Sigmoid colon (tissue), 7 donors: ENCODE data around the gene XYLT1. TPM values are rescaled to one million over a fixed set of nuclear protein-coding genes. Genes with fewer than 3 reads are reported as not detected.

ENCODE experiments used
- DNase-seq: peaks from one replicate; pipeline ENCODE4 v3.0.0-alpha.2; 2019
- H3K27ac ChIP-seq, 4 donors: fragments of 200-600 bp; sonication (generic); one replicate each; pipeline ENCODE4 v1.5.1; 2016 to 2019; ENCODE audit warnings: mild to moderate bottlenecking in 1 of 4
- H3K27me3 ChIP-seq, 3 donors: fragments of 200-600 bp; sonication (generic); one replicate each; pipeline ENCODE4 v1.5.1; 2019; ENCODE audit warnings: mild to moderate bottlenecking in 1 of 3
- H3K36me3 ChIP-seq, 4 donors: fragments of 200-600 bp; sonication (generic); one replicate each; pipeline ENCODE4 v1.5.1; 2016 to 2019
- H3K4me1 ChIP-seq, 4 donors: fragments of 200-600 bp; sonication (generic); one replicate each; pipeline ENCODE4 v1.5.1; 2017 to 2019
- H3K4me3 ChIP-seq, 4 donors: fragments of 200-600 bp; sonication (generic); one replicate each; pipeline ENCODE4 v1.5.1; 2017 to 2019; ENCODE audit warnings: mild to moderate bottlenecking in 2 of 4, moderate library complexity in 1 of 4
- H3K9me3 ChIP-seq, 4 donors: fragments of 200-600 bp in 3 of 4; sonication (generic) in 3 of 4; one replicate each; pipeline versions ENCODE4 v1.5.1 to v1.6.1; 2013 to 2019
- EP300 ChIP-seq, 4 donors: sonication (generic); formaldehyde crosslinking; IDR thresholded peaks; one replicate each; pipeline ENCODE4 v1.6.1; 2017; ENCODE audit warnings: antibody characterized with exemption in 4 of 4
- POLR2A ChIP-seq, 2 donors: fragments of 450-650 bp; IDR thresholded peaks; one replicate each; pipeline ENCODE4 v1.6.1; 2016; ENCODE audit warnings: antibody characterized with exemption in 2 of 2, mild to moderate bottlenecking in 2 of 2, moderate library complexity in 2 of 2
- POLR2AphosphoS5 ChIP-seq, 4 donors: sonication (generic); formaldehyde crosslinking; IDR thresholded peaks; one replicate each; pipeline ENCODE4 v1.6.1; 2017; ENCODE audit warnings: antibody characterized with exemption in 4 of 4
- WGBS, 2 donors: extraction: QIAGEN DNeasy Blood & Tissue Kit; methylation state at CpG; one replicate each; pipeline ENCODE4 v1.1.7; 2013; 5-methylcytosine and 5-hydroxymethylcytosine counted together
- intact Hi-C: fragments of 100-400 bp; cut with DNase I; formaldehyde crosslinking; loops from one replicate; pipeline ENCODE4 v1.15.1; 2023
- polyA plus RNA-seq, 3 donors: library from polyadenylated mRNA; stranded (reverse); fragments of 200-250 nt; gene quantifications; one replicate each; pipeline ENCODE4 v1.2.3, GENCODE V29; 2013
- total RNA-seq, 4 donors: library from RNA; depleted of rRNA; stranded (reverse); fragments of >200 nt; gene quantifications; one replicate each; pipeline ENCODE4 v1.1.0, GENCODE V29; 2016
- TF ChIP-seq, protein P1 (sequence below), 4 experiments: fragments of 450-650 bp in 3 of 4; fragments of 200-600 bp in 1 of 4; IDR thresholded peaks; one replicate each; pipeline ENCODE4 v1.5.1; 2016 to 2019; ENCODE audit warnings: antibody characterized with exemption in 4 of 4, mild to moderate bottlenecking in 3 of 4, moderate library complexity in 2 of 4
- donor health status: healthy with polysubstance abuse.
- donor health status: Bipolar disorder and iron deficiency.
- donor health status: healthy.

XYLT1 gene
- total and polyA plus RNA-seq, 7 donors = 0.60 to 33.2 (median 23.0) TPM

DNA sequence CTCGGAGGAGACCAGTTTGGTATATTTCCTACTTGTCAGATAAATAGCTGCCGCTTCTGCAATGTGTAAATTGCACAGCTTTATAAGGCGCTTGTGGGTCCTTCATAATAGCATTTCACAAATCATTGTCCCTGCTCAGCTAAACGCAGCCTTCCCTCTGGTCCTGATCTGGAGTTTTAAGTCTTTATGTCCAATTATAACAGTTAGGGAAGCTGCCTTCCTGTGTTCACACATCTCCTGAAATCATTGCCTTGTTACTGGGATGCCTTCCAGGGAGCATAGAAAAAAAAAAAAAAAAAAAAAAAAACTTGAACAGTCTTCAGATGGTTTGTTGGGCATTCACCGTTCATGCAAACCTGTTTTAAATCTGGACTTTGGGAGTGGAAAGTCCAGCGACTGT, 342.0 kb downstream of the XYLT1 start:
- TF ChIP-seq POLR2A (IDR thresholded peaks at IDR 0.05) = no peak
- no peak for TF ChIP-seq POLR2AphosphoS5 (IDR thresholded peaks at IDR 0.05)
- no peak for TF ChIP-seq EP300 (IDR thresholded peaks at IDR 0.05)
- TF ChIP-seq, protein P1, sequence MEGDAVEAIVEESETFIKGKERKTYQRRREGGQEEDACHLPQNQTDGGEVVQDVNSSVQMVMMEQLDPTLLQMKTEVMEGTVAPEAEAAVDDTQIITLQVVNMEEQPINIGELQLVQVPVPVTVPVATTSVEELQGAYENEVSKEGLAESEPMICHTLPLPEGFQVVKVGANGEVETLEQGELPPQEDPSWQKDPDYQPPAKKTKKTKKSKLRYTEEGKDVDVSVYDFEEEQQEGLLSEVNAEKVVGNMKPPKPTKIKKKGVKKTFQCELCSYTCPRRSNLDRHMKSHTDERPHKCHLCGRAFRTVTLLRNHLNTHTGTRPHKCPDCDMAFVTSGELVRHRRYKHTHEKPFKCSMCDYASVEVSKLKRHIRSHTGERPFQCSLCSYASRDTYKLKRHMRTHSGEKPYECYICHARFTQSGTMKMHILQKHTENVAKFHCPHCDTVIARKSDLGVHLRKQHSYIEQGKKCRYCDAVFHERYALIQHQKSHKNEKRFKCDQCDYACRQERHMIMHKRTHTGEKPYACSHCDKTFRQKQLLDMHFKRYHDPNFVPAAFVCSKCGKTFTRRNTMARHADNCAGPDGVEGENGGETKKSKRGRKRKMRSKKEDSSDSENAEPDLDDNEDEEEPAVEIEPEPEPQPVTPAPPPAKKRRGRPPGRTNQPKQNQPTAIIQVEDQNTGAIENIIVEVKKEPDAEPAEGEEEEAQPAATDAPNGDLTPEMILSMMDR (IDR thresholded peaks at IDR 0.05) = no peak
- Histone ChIP-seq H3K4me1 (no peaks in the 10 kb centered on the region), H3K4me3 (no peak overlapping the region), H3K27ac (no peak overlapping the region), H3K36me3 (peaks cover 4 to 78% (median 28%) of the 10 kb centered on the region in 4 donors), H3K27me3 (no peaks in the 10 kb centered on the region), H3K9me3 (no peaks in the 10 kb centered on the region)
- WGBS, 2 donors = 91 to 94% methylated on average over 6 of the region's 6 CpGs
- intact Hi-C loops = no loop called here
- DNase-seq = no peak

DNA sequence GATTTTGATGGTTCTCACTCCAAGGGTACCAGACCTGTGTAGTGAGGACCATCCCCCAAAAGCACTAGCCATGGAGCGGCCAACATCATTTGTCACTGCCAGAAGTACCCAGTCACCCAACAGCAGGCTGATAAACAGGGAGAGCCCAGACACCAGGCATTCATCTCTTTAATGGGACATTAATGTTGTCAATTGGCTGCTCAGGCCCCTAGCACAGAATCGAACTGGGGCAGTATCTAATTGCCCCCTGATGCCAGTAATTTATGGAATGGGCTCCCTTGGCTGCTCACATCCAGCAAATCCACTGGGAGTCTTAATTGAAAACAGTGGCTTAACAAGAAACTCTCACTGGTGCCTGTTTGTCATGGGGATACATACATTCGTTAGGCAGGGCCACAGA, 344.6 kb downstream of the XYLT1 start:
- H3K27me3 ChIP-seq = no peaks in the 10 kb centered on the region
- peaks cover 4 to 60% (median 22%) of the 10 kb centered on the region in 4 donors for H3K36me3 ChIP-seq
- TF ChIP-seq POLR2A (IDR thresholded peaks at IDR 0.05) (no peak), POLR2AphosphoS5 (IDR thresholded peaks at IDR 0.05) (no peak), EP300 (IDR thresholded peaks at IDR 0.05) (no peak)
- TF ChIP-seq, protein P1 (IDR thresholded peaks at IDR 0.05) = no peak
- no peak for DNase-seq
- no peaks in the 10 kb centered on the region for H3K9me3 ChIP-seq
- no peak overlapping the region for H3K4me3 ChIP-seq
- intact Hi-C loops = no loop called here
- H3K4me1 ChIP-seq = no peaks in the 10 kb centered on the region
- 58 to 63% methylated on average over 3 of the region's 3 CpGs for WGBS, 2 donors
- no peak overlapping the region for H3K27ac ChIP-seq

DNA sequence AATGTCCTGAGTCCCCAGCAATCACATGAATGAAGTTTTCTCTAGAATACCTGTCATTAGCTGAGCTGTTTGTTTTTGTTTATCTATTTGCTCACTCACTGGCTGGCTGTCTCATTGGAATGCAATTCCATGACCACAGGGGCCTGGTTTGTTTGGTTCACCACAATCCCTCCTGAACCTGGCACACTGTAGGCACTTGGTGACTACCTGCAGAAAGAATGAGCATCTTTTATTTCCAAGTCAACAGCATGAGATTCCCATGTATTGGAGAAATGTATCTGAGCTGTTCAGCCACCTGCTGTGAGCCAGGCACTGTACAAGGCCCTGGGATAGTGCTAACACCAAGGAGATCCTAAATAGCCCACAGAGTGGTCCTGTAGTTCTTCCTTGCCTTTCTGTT, 345.1 kb downstream of the XYLT1 start:
- intact Hi-C loops = no loop called here
- Histone ChIP-seq H3K27ac (no peak overlapping the region), H3K27me3 (no peaks in the 10 kb centered on the region), H3K4me3 (no peak overlapping the region), H3K36me3 (peaks cover 4 to 56% (median 22%) of the 10 kb centered on the region in 4 donors), H3K9me3 (no peaks in the 10 kb centered on the region), H3K4me1 (no peaks in the 10 kb centered on the region)
- no peak for DNase-seq
- TF ChIP-seq EP300 (IDR thresholded peaks at IDR 0.05) (no peak), POLR2AphosphoS5 (IDR thresholded peaks at IDR 0.05) (no peak), POLR2A (IDR thresholded peaks at IDR 0.05) (no peak)
- TF ChIP-seq, protein P1 (IDR thresholded peaks at IDR 0.05) = no peak

DNA sequence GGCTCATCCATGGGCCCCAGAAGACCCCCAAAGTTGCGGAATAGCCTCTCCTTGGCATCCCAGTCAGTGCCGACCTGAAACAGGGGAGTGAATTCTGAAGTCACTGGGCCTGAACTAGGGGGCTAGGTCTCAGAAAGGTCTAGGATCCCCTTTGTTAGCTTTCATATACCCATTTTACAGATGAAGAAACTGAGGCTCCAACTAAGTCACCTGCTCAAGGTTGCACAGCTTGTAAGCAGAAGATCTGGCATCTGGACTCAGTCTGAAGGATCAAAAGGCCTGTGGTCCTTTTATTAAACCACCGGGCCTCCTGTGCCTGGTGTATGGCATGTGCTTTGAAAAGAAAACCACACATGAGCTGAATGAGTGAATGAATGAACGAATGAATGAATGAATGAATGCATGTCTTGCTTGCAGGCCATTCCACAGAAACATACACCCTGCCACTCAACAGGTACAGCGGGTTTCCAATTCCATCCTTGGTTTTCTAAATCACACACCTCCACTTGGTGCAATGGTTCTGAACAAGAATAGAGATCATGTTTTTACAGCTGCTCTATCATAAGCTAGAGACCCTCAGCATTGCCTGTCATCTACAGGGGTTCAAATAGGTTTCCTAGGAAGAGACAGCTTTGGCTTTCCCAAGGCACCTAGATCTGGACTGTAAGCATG, 352.7 kb downstream of the XYLT1 start:
- no peak for DNase-seq
- no peaks in the 10 kb centered on the region for H3K9me3 ChIP-seq
- H3K36me3 ChIP-seq = peaks cover 5 to 49% (median 11%) of the 10 kb centered on the region in 4 donors
- no peaks in the 10 kb centered on the region for H3K27me3 ChIP-seq
- H3K27ac ChIP-seq = no peak overlapping the region
- TF ChIP-seq EP300 (IDR thresholded peaks at IDR 0.05) (no peak), POLR2AphosphoS5 (IDR thresholded peaks at IDR 0.05) (no peak), POLR2A (IDR thresholded peaks at IDR 0.05) (no peak)
- TF ChIP-seq, protein P1 (IDR thresholded peaks at IDR 0.05) = no peak
- WGBS, 2 donors = 83 to 91% methylated on average over 5 of the region's 5 CpGs
- intact Hi-C loops = no loop called here
- no peak overlapping the region for H3K4me3 ChIP-seq
- H3K4me1 ChIP-seq = no peaks in the 10 kb centered on the region
